Measurements from ENCODE around the gene ADAMTS18. TPM values are rescaled to one million over a fixed set of nuclear protein-coding genes. Genes with fewer than 3 reads are reported as not detected.

ADAMTS18 gene
- total RNA-seq, 1 experiment from 2014 or later: not detected

GRCh38 chr16:77439106-77439505 is 4.3 kb upstream of the ADAMTS18 start:
- no peak overlapping the region for H3K9ac ChIP-seq (ENCODE audit: low read length)
- H3K9me3 ChIP-seq (ENCODE audit: low read length): no peaks in the 10 kb centered on the region
- no peak overlapping the region for H3K27ac ChIP-seq (ENCODE audit: low read length)
- ChIA-PET POLR2A (ENCODE audit: unreplicated experiment) (no interaction called here), CTCF (no interaction called here)
- H3K4me2 ChIP-seq (ENCODE audit: low read length): no peak overlapping the region
- H3K4me3 ChIP-seq (ENCODE audit: low read length): no peak overlapping the region
- no peak for ATAC-seq
- H3K4me1 ChIP-seq (ENCODE audit: insufficient read depth, low read length): no peaks in the 10 kb centered on the region
- no peaks in the 10 kb centered on the region for H3K36me3 ChIP-seq (ENCODE audit: low read depth, low read length)
- BruUV-seq (replicated peaks): no TSS peak
- no peak overlapping the region for H2AFZ ChIP-seq (ENCODE audit: low read length)
- no peak for TF ChIP-seq EZH2phosphoT487 (IDR thresholded peaks at IDR 0.05; ENCODE audit: borderline replicate concordance, low read length)
- TF ChIP-seq EZH2 (IDR thresholded peaks at IDR 0.05; ENCODE audit: low read length, unreplicated experiment): no peak
- no peak for TF ChIP-seq CTCF (conservative IDR thresholded peaks at IDR 0.05; ENCODE audit: low read depth, low read length)
- peaks cover 32% of the 10 kb centered on the region for H3K27me3 ChIP-seq (ENCODE audit: low read length)
- H3K9me2 ChIP-seq (replicated peaks; ENCODE audit: low read length): no peaks in the 10 kb centered on the region
- H4K20me1 ChIP-seq (ENCODE audit: low read length): no peaks in the 10 kb centered on the region
- H3K79me2 ChIP-seq (ENCODE audit: low read length): no peaks in the 10 kb centered on the region
- intact Hi-C loops (cut with micrococcal nuclease): loop anchor here (5.0 kb wide), 1 partner anchor 143 kb away; no protein-coding TSS in a partner anchor
- no peaks in the 10 kb centered on the region for H3F3A ChIP-seq (ENCODE audit: low read length, unreplicated experiment)
- no peak for DNase-seq

GRCh38 chr16:77437859-77438258 is 3.0 kb upstream of the ADAMTS18 start:
- Histone ChIP-seq H3K4me1 (ENCODE audit: insufficient read depth, low read length) (no peaks in the 10 kb centered on the region), H4K20me1 (ENCODE audit: low read length) (no peaks in the 10 kb centered on the region), H3K36me3 (ENCODE audit: low read depth, low read length) (no peaks in the 10 kb centered on the region), H3K27ac (ENCODE audit: low read length) (no peak overlapping the region), H3F3A (ENCODE audit: low read length, unreplicated experiment) (no peaks in the 10 kb centered on the region), H3K27me3 (ENCODE audit: low read length) (peaks cover 45% of the 10 kb centered on the region), H3K9me3 (ENCODE audit: low read length) (no peaks in the 10 kb centered on the region), H3K4me3 (ENCODE audit: low read length) (no peak overlapping the region), H3K4me2 (ENCODE audit: low read length) (no peak overlapping the region), H3K79me2 (ENCODE audit: low read length) (no peaks in the 10 kb centered on the region), H3K9ac (ENCODE audit: low read length) (no peak overlapping the region), H3K9me2 (replicated peaks; ENCODE audit: low read length) (no peaks in the 10 kb centered on the region), H2AFZ (ENCODE audit: low read length) (no peak overlapping the region)
- ATAC-seq (no peak), DNase-seq (no peak)
- ChIA-PET CTCF (no interaction called here), POLR2A (ENCODE audit: unreplicated experiment) (no interaction called here)
- TF ChIP-seq CTCF (conservative IDR thresholded peaks at IDR 0.05; ENCODE audit: low read depth, low read length): no peak
- TF ChIP-seq EZH2 (IDR thresholded peaks at IDR 0.05; ENCODE audit: low read length, unreplicated experiment): no peak
- no peak for TF ChIP-seq EZH2phosphoT487 (IDR thresholded peaks at IDR 0.05; ENCODE audit: borderline replicate concordance, low read length)
- intact Hi-C loops (cut with micrococcal nuclease): loop anchor here (5.0 kb wide), 1 partner anchor 144 kb away; no protein-coding TSS in a partner anchor
- no TSS peak for BruUV-seq (replicated peaks)

GRCh38 chr16:77435272-77435820 is 512 bp upstream of the ADAMTS18 start:
- ATAC-seq: no peak
- H3K4me1 ChIP-seq (ENCODE audit: insufficient read depth, low read length): no peaks in the 10 kb centered on the region
- ChIA-PET CTCF (no interaction called here), POLR2A (ENCODE audit: unreplicated experiment) (no interaction called here)
- no peaks in the 10 kb centered on the region for H3K9me2 ChIP-seq (replicated peaks; ENCODE audit: low read length)
- no peaks in the 10 kb centered on the region for H4K20me1 ChIP-seq (ENCODE audit: low read length)
- H3K27ac ChIP-seq (ENCODE audit: low read length): no peak overlapping the region
- H3K4me3 ChIP-seq (ENCODE audit: low read length): no peak overlapping the region
- H3F3A ChIP-seq (ENCODE audit: low read length, unreplicated experiment): no peaks in the 10 kb centered on the region
- H3K36me3 ChIP-seq (ENCODE audit: low read depth, low read length): no peaks in the 10 kb centered on the region
- intact Hi-C loops (cut with micrococcal nuclease): loop anchor here (5.0 kb wide), 1 partner anchor 147 kb away; no protein-coding TSS in a partner anchor
- H2AFZ ChIP-seq (ENCODE audit: low read length): no peak overlapping the region
- H3K9me3 ChIP-seq (ENCODE audit: low read length): no peaks in the 10 kb centered on the region
- no peak for DNase-seq
- peaks cover 68% of the 10 kb centered on the region for H3K27me3 ChIP-seq (ENCODE audit: low read length)
- TF ChIP-seq CTCF (conservative IDR thresholded peaks at IDR 0.05; ENCODE audit: low read depth, low read length) (no peak), EZH2phosphoT487 (IDR thresholded peaks at IDR 0.05; ENCODE audit: borderline replicate concordance, low read length) (no peak), EZH2 (IDR thresholded peaks at IDR 0.05; ENCODE audit: low read length, unreplicated experiment) (no peak)
- no peak overlapping the region for H3K4me2 ChIP-seq (ENCODE audit: low read length)
- no TSS peak for BruUV-seq (replicated peaks)
- no peaks in the 10 kb centered on the region for H3K79me2 ChIP-seq (ENCODE audit: low read length)
- no peak overlapping the region for H3K9ac ChIP-seq (ENCODE audit: low read length)
